Inferior parietal cortex (tissue), 1 donor: ENCODE results near the gene ZNF853.

ENCODE experiments used
- DNase-seq: peaks from one replicate; pipeline ENCODE4 v3.0.0-alpha.2; 2016; ENCODE audit errors: extremely low spot score

ZNF853 gene

GRCh38 chr7:6636741-6637543 is 21.5 kb downstream of the ZNF853 start, which contains the start of gene ZNF316:
Gene ZNF316 (plus strand): TSS chr7:6637318. CDS start chr7:6642410, 5,092 bp downstream.
- peak; percentile 58 for DNase-seq

GRCh38 chr7:6637544-6638229 is 22.3 kb downstream of the ZNF853 start:
- DNase-seq, result no peak

- no peak for DNase-seq
These were observed 23.6 kb downstream of the ZNF853 start for GRCh38 chr7:6639032-6639431.

GRCh38 chr7:6639627-6640026 is 24.2 kb downstream of the ZNF853 start:
- DNase-seq, result no peak

- peak; percentile 6 for DNase-seq
These were observed 24.9 kb downstream of the ZNF853 start for GRCh38 chr7:6640246-6640721.

- no peak for DNase-seq
These were observed 26.1 kb downstream of the ZNF853 start for GRCh38 chr7:6641305-6642035.

GRCh38 chr7:6642239-6642839 is 26.9 kb downstream of the ZNF853 start:
- DNase-seq, result no peak

GRCh38 chr7:6642861-6643640 is 27.6 kb downstream of the ZNF853 start:
- DNase-seq, result no peak

GRCh38 chr7:6643915-6644625 is 28.7 kb downstream of the ZNF853 start:
- DNase-seq, result no peak

- DNase-seq, result no peak
These were observed 29.3 kb downstream of the ZNF853 start for GRCh38 chr7:6644728-6645127.

GRCh38 chr7:6646465-6646864 is 31.1 kb downstream of the ZNF853 start:
- DNase-seq, result no peak

GRCh38 chr7:6647080-6647479 is 31.7 kb downstream of the ZNF853 start:
- DNase-seq, result no peak

GRCh38 chr7:6647541-6647940 is 32.1 kb downstream of the ZNF853 start:
- DNase-seq, result no peak

GRCh38 chr7:6648066-6648814 is 32.8 kb downstream of the ZNF853 start:
- DNase-seq, result no peak

GRCh38 chr7:6648815-6649104 is 33.4 kb downstream of the ZNF853 start:
- DNase-seq, result no peak

- no peak for DNase-seq
These were observed 34.0 kb downstream of the ZNF853 start for GRCh38 chr7:6649241-6649961.

GRCh38 chr7:6650086-6650485 is 34.7 kb downstream of the ZNF853 start:
- DNase-seq, result no peak

- no peak for DNase-seq
These were observed 35.2 kb downstream of the ZNF853 start for GRCh38 chr7:6650521-6651011.

GRCh38 chr7:6651851-6652445 is 36.5 kb downstream of the ZNF853 start:
- no peak for DNase-seq
